GM18511 (cell line): Measurements from ENCODE around the gene GSE1.

Experiments used
- ATAC-seq: cut with Tn5 transposase; IDR thresholded peaks from one replicate; pipeline ENCODE4 v1.9.1; 2021; ENCODE audit warnings: mild to moderate bottlenecking, moderate library complexity; ENCODE audit not compliant: unreplicated experiment

GSE1 gene

DNA sequence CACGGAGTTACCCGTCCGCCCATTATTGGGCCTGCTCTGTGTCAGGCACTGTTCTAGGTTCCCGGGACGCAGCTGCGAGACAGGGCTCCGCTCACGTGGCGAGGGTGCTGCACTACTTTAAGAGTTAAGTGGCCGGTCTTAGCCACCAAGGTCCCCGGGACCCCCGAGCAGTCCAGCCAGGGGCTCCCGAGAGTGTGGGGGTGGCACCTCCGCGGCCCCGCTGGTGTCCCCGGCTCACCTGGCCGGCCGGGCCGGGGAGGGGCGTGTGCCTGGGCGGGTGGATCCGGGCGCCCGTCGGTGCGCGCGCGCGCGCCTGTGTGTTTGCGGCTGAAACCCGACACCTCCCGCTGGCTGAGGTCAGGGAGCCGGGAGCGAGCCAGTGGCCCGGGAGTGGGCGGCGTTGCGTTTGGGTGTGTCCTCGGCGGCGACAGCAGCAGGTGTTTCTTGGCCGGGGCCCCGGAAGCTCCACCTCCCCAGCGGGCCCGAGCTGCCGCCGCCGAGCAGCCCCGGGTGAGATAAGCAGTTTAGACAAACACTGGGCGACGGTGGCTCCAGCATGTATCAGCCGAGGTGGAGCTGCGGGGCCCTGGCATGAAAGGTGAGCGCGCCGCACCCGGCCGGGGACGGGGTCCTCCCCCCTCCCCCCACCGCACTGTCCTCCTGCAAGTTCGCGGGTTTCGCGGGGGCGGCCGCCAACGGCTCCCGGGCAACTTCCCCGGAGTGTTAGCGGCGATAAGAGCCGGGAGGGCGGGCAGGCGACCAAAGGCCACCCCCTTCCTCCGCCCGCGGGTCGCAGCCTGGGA is at the start of gene GSE1:
GSE1 (plus strand) TSS at position 522 of the 803 bp plus-strand sequence; CDS start at position 592, 70 bp downstream.
- peak; percentile 46 for ATAC-seq

DNA sequence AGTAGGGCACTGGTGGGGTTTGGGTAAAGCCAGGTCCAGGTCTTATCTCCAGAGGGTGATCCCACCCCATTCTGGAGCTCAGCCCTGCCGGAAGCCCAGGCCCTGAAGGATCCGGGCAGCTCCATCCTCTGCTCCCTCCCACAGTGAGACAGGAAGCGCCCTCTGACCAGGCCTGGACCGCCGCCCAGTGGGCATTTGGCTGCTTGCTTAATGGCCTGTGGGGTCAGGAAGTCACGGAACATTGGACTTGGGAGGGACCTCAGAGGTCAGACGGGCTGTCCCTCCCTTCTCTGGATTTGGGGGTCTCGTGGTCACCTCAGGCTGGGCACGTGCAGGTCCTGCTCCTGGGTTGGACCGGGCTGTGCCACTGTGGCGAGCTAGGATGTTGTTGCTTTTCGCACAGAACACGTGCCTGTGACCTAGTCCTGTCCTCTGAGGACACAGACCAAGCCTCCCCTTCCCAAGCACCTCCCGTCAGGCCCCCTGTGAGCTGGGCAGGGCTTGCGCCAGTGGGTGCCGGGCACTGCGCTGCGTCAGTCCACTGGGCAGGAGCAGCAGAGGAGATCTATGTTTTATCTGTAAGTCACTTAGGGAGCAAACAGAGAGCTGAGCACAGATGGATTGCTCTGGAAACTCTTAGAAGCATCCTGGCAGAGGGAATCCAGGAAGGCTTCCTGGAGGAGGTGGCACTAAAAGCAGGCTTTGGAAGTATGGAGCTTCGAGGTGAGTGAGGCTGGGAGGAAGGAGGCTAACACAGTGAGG is 49.4 kb upstream of the GSE1 start:
- no peak for ATAC-seq

DNA sequence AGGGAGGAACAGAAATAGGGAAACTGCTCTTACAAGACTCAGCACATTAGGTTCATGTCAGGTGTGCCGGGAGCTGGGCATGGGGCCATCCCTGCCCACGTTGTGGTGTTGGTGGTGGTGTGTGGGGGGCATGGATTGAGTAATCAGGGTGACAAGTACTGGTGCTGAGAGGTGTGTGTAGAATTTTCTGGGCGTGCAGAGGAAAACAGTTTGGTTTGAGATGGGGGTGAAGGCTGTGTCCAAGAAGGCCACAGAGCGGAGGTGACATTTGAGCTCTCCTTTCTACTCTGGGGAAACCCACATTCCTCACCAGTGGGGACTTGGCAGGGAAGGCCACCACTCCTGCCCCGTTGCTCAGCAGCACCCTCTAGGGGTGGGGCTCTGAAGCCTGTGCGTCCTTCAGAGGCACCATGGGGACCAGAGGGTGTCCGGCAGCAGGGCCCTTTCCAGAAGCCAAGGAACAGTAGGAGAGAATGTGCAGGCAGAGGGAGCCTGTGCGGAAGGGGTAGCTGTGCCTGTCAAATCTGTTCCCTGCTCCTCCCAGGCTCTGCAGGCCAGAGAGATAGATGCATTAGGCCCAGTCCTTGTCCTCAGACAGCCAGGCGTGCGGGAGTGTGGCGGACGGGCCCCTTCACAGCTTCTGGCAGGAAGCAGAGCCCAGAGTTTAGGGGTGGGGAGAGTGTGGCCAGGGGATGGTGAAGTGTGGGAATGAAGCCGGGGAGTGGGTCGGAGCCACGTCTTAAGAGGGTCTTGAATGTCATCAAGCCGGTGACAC is 48.7 kb upstream of the GSE1 start:
- ATAC-seq = no peak

DNA sequence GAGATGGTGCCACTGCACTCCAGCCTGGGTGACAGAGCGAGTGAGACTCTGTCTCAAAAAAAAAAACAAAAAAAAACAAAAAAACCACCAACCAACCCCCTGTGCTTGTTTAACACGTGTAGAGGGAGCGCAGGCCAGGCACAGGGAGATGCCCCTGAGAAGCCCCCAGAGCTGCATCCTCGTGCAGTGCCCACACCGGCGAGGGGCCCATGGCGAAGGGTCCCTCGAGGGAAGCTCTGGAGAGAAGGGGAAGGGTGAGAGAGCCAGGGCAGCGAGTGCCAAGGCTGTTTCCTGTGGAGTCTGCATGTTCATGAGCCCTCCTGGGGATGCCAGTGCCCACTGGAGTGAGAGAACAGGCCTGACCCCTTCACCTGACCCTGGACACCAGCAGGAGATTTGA is 47.8 kb upstream of the GSE1 start:
- no peak for ATAC-seq

DNA sequence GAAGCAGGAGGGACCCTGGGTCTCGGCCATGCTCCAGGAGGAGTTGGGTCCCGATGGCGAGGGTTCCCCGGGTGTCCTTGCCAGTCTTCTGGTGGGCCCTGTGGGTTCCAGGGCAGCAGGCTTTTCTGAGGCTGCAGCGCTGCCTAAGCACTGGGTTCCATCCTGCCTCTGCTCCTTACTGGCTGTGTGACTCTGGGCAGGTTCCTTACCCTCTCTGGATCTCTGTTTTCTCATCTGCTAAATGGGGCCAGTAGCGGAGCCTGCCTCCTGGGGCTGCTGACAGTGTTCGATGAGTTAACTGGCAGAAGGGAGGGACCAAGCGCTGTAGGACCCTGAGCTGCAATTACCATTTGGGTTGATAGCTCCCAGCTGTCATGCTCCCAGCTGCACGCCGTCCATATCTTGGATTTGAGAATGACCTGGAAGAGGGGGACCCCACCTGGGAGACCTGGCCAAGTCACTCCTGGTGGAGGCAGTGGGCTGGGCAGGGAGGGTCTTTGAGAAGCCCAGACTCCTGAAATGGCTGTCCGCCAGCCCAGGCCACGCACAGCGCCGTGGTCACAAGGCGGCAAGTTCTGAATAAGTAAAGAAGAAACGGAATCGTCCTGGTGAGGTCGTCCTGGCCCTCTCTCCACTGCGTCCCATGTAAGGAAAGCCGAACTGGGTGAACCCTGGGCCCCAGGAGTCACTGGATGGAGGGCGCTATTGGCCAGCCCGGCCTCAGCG is 47.2 kb upstream of the GSE1 start:
- ATAC-seq = no peak

DNA sequence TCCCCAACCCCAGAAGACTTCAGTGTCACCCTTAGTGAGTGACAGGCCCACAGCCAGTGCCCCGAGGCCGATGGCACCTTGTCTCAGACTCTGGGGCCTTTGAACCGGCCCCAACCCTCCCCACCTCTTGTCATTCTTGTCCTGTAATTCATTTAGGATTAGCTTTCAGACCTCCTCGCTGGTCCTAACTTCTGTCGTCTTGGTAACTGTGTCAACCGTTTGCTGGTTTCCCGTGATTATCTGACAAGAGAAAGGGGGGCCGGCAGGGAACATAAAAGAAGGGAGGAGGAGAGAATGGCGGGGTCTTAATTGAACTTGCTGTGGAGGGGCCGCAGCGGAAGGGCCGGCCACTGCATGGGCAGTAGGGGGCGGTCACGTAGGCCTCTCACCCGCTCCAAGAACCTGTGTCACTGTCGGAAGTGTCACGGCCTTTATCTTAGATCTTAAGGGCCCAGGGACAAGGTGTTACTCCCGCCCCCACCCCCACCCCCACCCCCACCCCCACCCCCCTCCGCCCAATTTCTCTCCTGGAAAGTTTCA is 46.5 kb upstream of the GSE1 start:
- ATAC-seq = no peak

DNA sequence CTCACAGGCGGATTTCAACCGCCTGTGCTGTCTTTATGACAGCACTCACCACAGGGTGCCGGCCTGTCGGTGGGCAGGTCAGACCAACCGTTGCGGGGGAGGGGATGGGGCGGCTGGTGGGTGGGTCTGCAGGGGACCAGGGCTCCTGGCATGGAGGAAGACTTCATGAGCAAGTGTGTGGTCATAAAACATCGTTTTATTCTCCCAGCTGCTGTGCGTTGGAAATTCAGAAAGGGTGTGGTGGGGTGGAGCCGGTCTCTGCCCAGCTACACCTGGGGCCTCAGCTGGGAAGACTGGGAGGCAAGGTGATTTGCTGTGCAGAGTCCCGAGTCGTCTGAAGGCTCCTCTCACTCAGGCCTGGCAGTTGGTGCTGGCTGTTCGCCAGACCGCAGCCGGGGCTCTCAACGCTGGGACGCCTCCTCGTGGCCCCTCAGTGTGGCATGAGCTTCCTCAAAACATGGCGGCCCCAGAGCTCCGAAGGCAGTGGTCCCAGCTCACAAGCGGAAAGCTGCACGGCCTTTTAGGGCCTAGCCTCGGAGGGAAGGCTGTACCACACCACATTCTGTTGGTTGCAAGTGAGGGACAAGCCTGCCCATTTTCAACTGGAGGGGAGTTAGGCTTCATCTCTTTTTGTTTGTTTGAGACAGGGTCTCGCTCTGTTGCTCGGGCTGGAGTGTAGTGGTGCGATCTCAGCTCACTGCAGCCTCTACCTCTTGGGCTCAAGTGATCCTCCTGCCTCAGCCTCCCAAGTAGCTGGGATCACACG is 45.8 kb upstream of the GSE1 start:
- ATAC-seq = no peak

DNA sequence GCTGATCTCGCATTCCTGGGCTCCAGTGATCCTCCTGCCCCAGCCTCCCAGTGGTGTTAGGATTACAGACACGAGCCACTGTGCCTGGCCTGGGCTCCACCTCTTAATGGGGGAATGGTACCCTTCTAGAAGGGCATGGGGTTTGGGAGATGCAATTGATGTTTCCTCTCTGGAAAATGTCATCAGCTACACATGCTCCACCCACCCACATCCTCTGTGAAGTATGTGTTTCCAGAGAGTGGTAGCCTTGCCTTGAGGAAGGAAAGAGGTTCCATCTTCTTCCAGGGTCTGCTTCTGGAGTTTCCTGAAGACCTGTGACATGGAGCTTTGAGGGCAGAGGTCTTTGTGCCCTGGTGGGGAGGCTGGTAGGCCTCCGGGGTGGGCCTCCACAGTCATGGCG is 45.2 kb upstream of the GSE1 start:
- ATAC-seq = no peak

DNA sequence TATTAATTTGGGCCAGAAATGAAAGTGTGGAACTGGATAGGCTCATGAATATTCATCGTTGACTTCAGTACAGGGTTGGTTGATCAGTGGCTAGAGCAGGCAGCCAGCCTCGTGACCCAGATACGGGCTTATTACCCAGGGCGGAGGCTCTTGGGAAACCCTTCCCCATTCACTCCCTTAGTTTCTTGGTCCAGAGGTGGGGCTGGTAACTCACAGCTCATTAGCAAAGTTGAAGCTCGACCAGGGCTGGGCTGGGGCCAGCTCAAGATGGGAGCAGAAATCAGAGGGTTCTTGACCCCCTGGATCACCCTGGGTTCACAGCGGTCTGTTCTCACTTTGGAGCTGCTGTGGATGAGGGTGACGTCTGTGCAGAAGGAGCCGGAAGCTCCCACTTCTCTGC is 44.6 kb upstream of the GSE1 start:
- no peak for ATAC-seq

DNA sequence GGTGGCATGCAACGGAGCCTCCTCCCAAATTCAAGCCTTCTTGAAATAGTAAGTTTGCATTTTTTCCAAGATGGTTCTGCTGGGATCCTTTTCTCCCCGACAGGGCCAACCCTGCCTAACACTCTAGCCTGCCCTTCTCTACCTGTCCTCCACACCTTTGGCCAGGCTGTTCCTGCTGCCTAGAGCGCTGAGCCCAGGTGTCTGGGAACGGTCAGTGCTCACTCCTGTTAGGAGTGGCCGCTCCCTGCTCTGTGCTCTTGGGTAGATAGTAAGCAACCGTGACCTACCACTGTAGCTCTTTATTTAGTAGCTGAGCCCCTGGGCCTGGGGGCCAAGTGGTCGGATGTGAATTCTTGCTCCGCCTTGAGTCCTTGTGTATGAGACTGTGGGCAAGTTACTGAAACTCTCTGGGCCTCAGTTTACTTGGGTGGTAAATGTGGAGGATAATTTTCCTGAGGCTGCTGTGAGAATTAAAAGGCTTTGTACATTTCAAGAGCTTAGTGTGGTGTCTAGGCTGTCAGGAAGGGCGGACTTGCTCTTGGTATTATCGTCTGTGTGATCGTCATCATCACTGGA is 44.0 kb upstream of the GSE1 start:
- no peak for ATAC-seq

DNA sequence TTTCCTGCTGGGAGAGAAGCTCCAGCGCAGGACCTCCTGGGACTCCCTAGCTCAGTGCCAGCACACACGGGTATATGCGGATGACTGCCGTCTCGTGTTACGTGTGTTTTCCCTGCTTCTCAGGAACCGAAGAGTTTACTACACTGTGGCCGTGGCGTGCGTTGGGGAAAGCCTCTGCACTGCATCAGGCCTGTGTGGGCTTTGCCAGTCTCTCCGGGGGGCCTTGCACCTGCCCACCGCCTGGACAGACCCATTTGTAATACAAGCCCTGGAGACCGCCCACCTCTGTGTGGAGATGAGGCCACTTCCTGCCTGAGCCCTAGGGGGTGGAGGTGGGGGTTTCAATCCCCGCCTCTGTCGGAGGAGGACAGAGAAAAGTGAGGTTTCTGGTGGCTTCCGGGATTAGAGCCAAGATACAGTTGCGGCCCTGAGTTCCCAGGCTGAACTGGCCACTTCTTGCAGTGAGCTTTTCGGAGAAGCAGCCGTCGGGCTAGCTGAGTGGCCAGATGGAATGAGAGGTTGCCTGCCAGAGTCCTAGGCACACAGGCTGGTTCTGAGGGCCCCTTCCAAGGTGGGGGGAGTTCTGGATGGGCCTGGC is 43.4 kb upstream of the GSE1 start:
- peak; percentile 57 for ATAC-seq

DNA sequence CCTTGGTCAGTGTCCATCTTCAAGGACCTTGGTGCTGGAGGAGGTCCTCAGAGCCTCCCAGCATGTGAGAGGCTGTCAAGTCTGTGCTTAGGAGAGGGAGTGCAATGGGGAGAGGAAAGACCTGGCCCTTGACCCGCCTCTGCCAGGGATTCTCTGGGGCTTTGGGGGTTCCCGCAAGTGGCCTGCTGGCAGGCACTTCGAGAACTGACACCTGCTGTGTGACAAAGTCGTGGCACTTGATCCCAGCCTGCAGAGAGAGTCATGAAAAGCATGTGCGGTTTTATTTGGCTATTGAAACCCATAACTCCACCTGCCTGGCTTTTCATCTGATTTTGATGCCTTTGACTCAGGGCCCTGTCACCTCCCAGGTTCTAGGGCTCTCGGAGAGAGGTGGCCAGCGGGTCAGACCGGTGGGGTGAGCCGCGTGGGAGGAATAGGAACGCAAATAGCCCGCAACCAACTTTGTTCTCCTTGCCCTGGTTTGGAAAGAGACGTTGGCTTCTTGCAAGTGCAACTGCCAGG is 42.8 kb upstream of the GSE1 start:
- peak; percentile 42 for ATAC-seq

DNA sequence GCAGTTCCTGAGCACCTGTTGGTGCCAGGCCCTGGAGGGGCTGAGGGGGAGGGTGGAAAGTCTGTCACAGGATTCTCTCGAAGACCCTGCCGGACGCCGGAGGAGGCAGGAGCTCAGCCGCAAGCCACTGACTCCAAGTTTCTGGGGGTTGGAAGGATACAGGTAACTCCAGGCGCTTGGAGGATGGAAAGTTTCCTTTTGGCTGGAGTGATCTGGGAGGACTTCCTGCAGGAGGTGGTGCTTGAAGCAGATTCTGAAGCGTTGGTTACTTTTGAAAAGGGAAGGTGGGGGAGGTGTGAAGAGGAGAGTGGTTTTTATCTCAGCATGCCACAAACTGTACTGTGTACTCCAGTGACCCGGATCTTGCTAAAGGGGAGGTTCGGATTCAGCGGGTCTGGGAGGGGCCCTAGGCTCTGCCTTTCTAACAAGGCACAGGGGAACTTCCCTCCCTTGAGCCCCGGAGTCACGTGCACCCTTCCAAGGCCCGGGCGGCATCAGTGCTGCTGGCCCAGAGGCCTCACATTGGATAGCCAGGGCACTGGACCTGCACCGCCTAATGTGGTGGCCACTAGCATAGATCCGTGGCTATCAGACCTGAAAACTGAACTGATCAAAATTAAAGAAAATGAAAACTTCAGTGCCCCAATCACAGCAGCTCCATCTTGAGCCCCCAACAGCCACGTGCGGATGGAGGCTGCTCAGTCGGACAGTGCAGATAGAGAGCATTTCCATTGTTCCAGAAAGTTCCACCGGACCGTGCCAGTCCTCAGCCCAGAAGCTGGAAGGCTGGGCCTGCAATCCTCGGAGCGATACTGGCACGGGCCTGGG is 42.2 kb upstream of the GSE1 start:
- ATAC-seq = peak; percentile 52

DNA sequence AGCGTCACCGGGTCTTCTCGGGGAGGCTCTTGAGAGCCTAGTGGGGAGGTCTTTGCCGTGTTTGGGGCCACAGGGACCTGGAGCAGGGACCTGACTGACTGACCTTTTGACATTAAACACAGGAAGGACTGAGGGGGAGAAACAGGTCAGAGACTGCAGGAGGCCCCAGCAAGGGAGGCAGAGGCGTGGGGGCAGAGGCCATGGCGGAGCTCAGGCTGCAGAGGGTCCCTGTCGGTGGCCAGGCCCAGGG is 41.6 kb upstream of the GSE1 start:
- no peak for ATAC-seq

DNA sequence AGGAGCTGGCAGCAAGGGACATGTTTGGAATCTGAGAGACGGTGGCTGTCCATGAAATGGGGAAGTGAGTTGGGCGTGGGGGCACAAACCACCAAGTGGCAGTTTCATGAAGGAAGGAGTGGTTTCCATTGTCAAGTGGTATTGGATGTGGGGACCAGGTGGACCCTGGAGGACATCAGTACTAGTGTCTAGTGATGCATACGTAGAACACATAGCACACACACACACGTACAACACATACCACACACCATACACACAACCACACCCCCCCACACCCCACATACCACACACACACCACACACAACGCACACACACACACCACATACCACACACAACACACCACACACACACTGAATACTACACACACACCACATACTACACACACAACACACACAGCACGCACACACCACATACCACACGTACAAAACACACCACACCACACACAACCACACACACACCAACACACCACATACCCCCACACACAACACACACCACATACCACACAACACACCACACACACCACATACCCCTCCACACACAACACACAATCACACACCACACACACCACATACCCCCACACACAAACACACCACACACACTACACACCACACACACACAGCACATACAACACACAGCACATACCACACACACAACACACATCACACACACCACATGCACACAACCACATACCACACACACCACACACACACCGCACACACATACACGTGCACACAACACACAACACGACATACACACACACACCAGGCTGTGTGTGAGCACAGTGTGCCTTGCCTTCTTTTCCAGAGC is 41.1 kb upstream of the GSE1 start:
- ATAC-seq = no peak

DNA sequence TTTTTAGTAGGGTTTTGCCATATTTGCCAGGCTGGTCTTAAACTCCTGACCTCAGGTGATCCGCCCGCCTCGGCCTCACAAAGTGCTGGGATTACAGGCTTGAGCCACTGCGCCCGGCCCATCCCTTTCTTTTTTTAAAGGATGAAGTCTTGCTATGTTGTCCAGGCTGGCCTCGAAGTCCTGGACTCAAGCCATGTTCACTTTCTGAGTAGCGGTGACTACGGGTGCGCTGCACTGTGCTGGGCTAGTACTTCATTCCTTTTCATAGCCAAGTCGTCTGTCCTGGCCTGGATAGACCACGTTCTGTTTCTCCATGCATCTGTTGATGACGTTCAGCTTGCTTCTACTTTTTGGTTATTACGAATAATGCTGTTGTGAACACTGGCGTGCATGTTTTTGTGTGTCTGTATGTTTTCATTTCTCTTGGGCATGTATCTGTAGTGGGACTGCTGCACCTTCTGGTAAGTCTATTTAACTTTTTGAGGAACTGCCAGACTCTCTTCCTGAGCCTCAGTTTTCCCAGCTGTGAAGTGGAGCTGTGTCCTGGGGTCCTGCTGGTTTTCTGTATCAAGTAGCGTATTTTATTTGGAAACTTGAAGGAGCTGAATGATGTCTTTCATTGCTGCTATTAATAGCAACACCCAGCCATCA is 40.0 kb upstream of the GSE1 start:
- ATAC-seq = no peak
